HFF-Myc (cell line): ENCODE measurements around the gene SH3PXD2B.
A peak's percentile ranks its signal among the peaks of the same experiment; 100 is the strongest.

Experiments used
- DNase-seq: peaks from one replicate; pipeline ENCODE4 v3.0.0-alpha.2; 2011; ENCODE audit warnings: low read depth; ENCODE audit errors: extremely low read depth
- H3K4me3 ChIP-seq: replicated peaks from 2 replicates; pipeline ENCODE4 v1.5.1; 2011; ENCODE audit warnings: low read depth, mild to moderate bottlenecking, control low read depth, low read length
- CTCF ChIP-seq: IDR thresholded peaks from 2 replicates; pipeline ENCODE4 v1.5.1; 2012; ENCODE audit warnings: mild to moderate bottlenecking, low read depth, low read length, control low read depth; ENCODE audit errors: missing control alignments

The SH3PXD2B gene

GRCh38 chr5:172455087-172455381 is 709 bp upstream of the SH3PXD2B start:
- peak overlapping the region; percentile 44 for H3K4me3 ChIP-seq
- no peak for DNase-seq
- no peak for TF ChIP-seq CTCF

GRCh38 chr5:172453986-172454357 is 353 bp downstream of the SH3PXD2B start:
- DNase-seq: no peak
- H3K4me3 ChIP-seq: peak overlapping the region; percentile 82
- no peak for TF ChIP-seq CTCF

- peak overlapping the region; percentile 82 for H3K4me3 ChIP-seq
- peak; percentile 64 for TF ChIP-seq CTCF
- DNase-seq: no peak
Observed at GRCh38 chr5:172453206-172453985, 929 bp downstream of the SH3PXD2B start.

GRCh38 chr5:172452398-172453205 is 1.7 kb downstream of the SH3PXD2B start:
- TF ChIP-seq CTCF: no peak
- peak overlapping the region; percentile 82 for H3K4me3 ChIP-seq
- no peak for DNase-seq

- no peak overlapping the region for H3K4me3 ChIP-seq
- DNase-seq: no peak
- no peak for TF ChIP-seq CTCF
Observed at GRCh38 chr5:172451771-172452197, 2.5 kb downstream of the SH3PXD2B start.

- peak; percentile 75 for TF ChIP-seq CTCF
- H3K4me3 ChIP-seq: no peak overlapping the region
- no peak for DNase-seq
Observed at GRCh38 chr5:172450861-172451695, 3.2 kb downstream of the SH3PXD2B start.
